GM18951 (cell line): ENCODE results near the gene BEND6.

Experiments
- POLR2A ChIP-seq: IDR thresholded peaks from 4 replicates; pipeline ENCODE4 v1.6.1; 2011; ENCODE audit warnings: mild to moderate bottlenecking; ENCODE audit not compliant: insufficient read length, insufficient read depth; ENCODE audit errors: extremely low read depth
- in situ Hi-C: fragments of 300-500 bp; cut with MboI; formaldehyde crosslinking; loops from one replicate; pipeline ENCODE4 v1.12.0; 2022; ENCODE audit warnings: low sequenced_read_pairs, mixed read lengths, inconsistent platforms; ENCODE audit not compliant: unreplicated experiment

The BEND6 gene

DNA sequence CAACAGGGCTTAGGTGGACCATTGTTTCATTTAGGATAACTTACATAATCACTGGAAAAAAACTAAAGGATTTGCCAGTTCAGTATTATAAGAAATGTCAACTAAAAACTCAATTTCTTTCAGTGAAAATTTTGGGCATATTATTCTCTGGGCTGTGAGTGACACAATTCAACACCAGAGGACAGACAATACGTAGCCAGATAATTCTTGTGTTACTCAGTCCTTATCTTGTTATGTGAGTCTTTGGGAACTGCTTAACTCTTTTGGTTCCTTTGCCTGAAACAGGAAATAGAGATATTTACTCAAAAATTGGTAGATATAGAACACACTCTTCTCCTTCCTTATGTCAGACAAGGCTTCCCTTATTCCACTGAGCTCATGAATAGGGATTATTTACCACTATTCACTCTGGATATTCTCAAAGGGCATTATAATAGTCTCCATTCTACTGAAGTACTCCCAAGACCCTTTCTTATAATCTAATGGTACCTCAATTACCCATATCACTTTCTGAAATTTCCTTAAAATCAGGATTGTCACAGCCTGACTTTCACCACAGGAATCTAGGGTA lies 4.9 kb upstream of the BEND6 start:
- in situ Hi-C loops: loop anchor here (10.0 kb wide), 1 partner anchor 45 kb away; no protein-coding TSS in a partner anchor
- no peak for TF ChIP-seq POLR2A

GRCh38 chr6:56951049-56951831 lies 3.7 kb upstream of the BEND6 start:
- in situ Hi-C loops: loop anchor here (10.0 kb wide), 1 partner anchor 46 kb away; no protein-coding TSS in a partner anchor
- TF ChIP-seq POLR2A: no peak

DNA sequence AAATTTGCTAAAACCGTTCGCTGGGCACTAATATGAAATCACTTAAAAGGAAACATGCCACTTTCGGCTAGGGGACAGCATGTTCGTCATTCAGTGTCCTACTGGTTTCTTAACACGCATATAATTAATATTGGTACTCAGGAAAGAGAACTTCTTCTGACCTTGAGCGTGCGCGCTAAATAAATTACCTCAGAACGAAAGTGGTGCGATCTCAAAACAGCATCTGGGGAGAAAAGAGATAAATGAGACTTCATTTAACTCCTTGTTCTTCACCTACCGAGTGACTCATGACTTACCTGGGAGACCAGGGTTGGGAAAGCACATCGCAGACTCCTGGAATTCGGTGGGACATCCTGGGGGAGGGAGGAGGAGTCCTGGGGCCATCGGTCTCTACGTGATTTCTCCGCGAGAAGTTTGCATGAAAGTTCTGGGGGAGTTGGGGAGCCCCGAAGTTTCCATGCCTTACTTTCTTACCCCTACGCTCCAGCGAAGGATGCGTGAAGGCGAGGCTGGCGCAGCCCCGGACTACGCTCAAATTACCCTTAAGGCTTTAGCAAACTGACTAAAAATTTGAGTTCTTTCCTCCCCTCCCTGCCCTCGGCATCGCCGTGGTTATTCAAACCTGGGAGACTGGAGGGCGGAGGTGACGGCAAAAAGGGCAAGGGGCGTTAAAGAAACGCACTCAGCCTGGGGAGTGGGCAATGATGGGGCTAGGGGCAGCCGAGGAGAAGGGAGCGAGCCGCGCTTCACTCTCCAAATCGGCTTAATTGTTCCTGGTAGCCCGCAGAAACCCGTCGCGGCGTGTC lies 1.1 kb upstream of the BEND6 start:
- in situ Hi-C loops: loop anchor here (10.0 kb wide), 1 partner anchor 49 kb away; no protein-coding TSS in a partner anchor
- peak; percentile 26 for TF ChIP-seq POLR2A

GRCh38 chr6:56955171-56956155 lies 556 bp downstream of the BEND6 start:
- in situ Hi-C loops: loop anchor here (10.0 kb wide), 1 partner anchor 51 kb away; no protein-coding TSS in a partner anchor
- peak; percentile 53 for TF ChIP-seq POLR2A

GRCh38 chr6:56956491-56956890 lies 1.6 kb downstream of the BEND6 start:
- in situ Hi-C loops: loop anchor here (10.0 kb wide), 1 partner anchor 52 kb away; no protein-coding TSS in a partner anchor
- TF ChIP-seq POLR2A: no peak

- TF ChIP-seq POLR2A: no peak
- in situ Hi-C loops: loop anchor here (10.0 kb wide), 1 partner anchor 53 kb away; no protein-coding TSS in a partner anchor
Observed at GRCh38 chr6:56957856-56958255, 2.9 kb downstream of the BEND6 start.

GRCh38 chr6:56958481-56958880 lies 3.6 kb downstream of the BEND6 start:
- in situ Hi-C loops: loop anchor here (10.0 kb wide), 1 partner anchor 54 kb away; no protein-coding TSS in a partner anchor
- TF ChIP-seq POLR2A: no peak

- no peak for TF ChIP-seq POLR2A
- in situ Hi-C loops: loop anchor here (10.0 kb wide), 1 partner anchor 54 kb away; no protein-coding TSS in a partner anchor
Observed at GRCh38 chr6:56959094-56959493, 4.2 kb downstream of the BEND6 start.

- no peak for TF ChIP-seq POLR2A
- in situ Hi-C loops: loop anchor here (10.0 kb wide), 1 partner anchor 55 kb away; no protein-coding TSS in a partner anchor
Observed at GRCh38 chr6:56959938-56960337, 5.0 kb downstream of the BEND6 start.

DNA sequence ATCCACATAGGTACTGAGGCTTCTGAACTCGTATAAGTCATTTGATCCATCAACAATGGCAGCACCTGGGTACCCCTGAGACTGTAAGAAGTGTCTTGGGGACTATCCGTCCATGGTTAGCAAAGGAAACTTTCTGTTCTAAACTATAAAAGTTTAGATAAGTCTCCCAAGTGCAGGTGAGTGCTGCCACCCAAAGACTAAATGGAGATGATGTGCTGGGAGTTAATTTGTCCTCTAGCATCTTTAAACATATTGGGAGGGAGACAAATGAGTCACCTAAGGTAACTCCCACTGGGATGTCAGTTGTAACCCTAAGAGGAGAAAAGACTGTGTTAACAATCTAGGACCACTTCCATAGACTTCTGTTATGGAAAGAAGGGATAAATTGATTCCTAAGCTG lies 6.2 kb downstream of the BEND6 start:
- TF ChIP-seq POLR2A: no peak
- in situ Hi-C loops: no loop called here

GRCh38 chr6:56962441-56962840 lies 7.5 kb downstream of the BEND6 start:
- in situ Hi-C loops: no loop called here
- no peak for TF ChIP-seq POLR2A

DNA sequence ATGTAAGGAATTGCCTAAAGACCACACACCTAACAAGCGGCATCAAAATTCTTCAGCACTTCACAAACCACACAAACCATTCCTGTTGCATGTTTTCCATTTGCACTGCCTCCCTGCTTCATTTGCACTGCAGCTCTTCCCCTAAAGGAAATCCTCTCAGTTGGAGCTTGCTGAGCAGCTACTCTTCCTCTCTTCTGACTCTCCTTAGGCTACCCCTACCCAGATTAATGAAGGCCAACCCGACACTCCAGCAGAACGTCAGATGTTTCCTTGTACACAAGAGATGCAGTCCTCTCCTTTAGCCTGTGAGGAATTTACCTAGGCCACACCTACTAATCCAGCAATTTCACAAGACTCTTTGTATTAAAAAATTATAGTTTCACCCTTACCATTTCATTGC lies 8.1 kb downstream of the BEND6 start:
- no peak for TF ChIP-seq POLR2A
- in situ Hi-C loops: no loop called here
